Posterior cingulate gyrus (tissue), 11 donors: Measurements from ENCODE around the gene RNF213.
"Not testable (repeated sequence)": the region's sequence is repeated elsewhere in the genome, so short reads cannot be mapped to it uniquely, and the experiment has no call there.

ENCODE experiments used
- DNase-seq, 10 donors: peaks; one replicate each; pipeline versions ENCODE4 v3.0.0 to v3.0.0-alpha.2; 2020 to 2021; ENCODE audit warnings: mixed read lengths in 3 of 10
- intact Hi-C: fragments of 100-400 bp; cut with DNase I; formaldehyde crosslinking; loops from one replicate; pipeline ENCODE4 v1.15.1; 2023

Gene RNF213

GRCh38 chr17:80285237-80285920 lies 24.7 kb downstream of the RNF213 start:
- intact Hi-C loops = no loop called here
- DNase-seq = peak in 2 of 10 donors; percentile 54 to 69

- DNase-seq = peak in 1 of 10 donors; percentile 75
- intact Hi-C loops = no loop called here
Observed at GRCh38 chr17:80286638-80286960, 25.9 kb downstream of the RNF213 start.

DNA sequence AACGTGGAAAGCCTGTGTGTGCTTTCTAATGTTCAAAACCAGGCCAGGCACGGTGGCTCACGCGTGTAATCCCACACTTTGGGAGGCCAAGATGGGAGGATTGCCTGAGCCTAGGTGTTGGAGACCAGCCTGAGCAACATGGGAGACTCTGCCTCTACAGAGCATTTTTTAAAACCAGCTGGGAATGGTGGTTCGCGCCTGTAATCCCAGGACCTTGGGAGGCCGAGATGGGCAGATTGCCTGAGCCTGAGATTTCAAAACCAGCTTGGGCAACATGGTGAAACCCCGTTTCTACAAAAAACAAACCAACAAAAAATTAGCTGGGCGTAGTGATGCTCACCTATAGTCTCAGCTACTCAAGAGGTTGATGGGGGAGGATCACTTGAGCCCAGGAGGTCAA lies 26.4 kb downstream of the RNF213 start:
- intact Hi-C loops = no loop called here
- peak in 1 of 10 donors; percentile 65 for DNase-seq

DNA sequence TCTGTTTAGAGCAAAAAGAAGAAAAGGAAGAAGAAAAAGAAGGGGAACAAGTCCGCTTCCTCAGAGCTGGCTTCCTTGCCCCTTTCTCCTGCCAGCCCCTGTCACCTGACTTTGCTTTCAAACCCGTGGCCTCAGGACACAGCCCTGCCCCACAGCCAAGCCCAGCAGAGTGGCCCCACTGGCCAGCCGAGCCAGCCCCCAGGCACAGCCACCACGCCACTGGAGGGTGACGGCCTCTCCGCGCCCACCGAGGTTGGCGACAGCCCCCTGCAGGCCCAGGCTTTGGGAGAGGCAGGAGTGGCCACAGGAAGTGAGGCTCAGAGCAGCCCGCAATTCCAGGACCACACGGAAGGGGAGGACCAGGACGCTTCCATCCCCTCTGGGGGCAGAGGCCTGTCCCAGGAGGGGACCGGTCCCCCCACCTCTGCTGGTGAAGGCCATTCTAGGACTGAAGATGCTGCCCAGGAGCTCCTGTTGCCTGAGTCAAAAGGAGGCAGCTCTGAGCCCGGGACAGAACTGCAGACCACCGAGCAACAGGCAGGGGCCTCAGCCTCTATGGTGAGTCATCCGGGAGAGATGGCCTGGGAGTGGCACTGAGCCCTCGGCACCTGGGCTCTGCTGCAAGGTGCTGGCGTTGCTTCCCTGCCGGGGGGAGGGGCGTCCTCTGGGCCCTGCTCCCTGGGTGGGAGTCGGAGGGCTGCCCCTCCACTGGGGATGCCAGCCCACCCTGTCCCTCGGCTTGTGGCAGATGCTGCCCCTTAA lies 27.3 kb downstream of the RNF213 start:
- DNase-seq = peak in 4 of 10 donors; percentile 23 to 82 (median 31)
- intact Hi-C loops = no loop called here

GRCh38 chr17:80289616-80290015 lies 29.0 kb downstream of the RNF213 start:
- peak in 1 of 10 donors; percentile 37 for DNase-seq
- intact Hi-C loops = no loop called here

DNA sequence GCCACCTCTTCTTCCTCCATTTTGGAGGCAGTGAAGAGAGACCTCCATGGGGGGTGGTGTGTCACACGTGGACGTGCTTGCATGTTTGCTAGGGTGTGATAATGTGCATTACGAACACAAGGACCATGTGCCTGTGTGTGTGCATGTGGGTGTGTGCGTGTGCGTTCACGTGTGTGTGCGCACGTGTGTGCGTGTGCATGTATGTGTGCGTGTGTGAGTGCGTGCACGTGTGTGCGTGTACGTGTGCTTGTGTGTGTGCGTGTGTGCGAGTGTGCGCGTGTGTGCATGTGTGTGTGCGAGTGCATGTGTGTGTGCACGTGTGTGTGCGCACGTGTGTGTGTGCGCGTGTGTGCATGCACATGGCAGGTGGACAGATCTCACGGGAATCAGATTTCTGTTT lies 29.5 kb downstream of the RNF213 start:
- intact Hi-C loops = no loop called here
- peak in 1 of 10 donors; percentile 18 for DNase-seq

- peak in 1 of 10 donors; percentile 42 for DNase-seq
- intact Hi-C loops = no loop called here
Observed at GRCh38 chr17:80291260-80291659, 30.6 kb downstream of the RNF213 start.

GRCh38 chr17:80291691-80292487 lies 31.2 kb downstream of the RNF213 start:
- peak in 1 of 10 donors; percentile 61 for DNase-seq
- intact Hi-C loops = no loop called here

DNA sequence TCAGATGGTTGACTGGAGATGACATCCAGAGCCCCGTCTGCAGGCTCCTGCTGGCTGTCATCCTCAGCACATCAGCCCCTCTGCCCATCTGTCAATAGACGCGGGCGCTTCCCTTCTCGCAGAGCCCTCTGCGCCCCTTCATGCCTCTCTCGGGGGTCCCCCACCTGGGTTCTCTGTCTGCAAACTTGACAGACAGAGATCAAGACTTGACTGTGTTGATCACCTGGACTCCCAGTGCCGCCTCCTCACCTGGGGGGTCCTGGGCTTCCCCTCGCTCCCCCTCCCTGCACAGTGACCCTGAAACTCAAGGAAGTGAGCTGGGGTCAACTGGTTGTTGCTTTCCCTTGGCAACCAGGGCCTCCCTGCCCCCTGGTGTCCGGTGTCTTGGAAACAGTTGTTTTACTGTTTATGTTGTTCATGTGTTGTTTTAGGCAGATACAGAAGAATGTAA lies 31.9 kb downstream of the RNF213 start:
- DNase-seq = peak in 1 of 10 donors; percentile 55
- intact Hi-C loops = no loop called here

GRCh38 chr17:80294210-80294609 lies 33.6 kb downstream of the RNF213 start:
- intact Hi-C loops = no loop called here
- DNase-seq = peak in 2 of 10 donors; percentile 59 to 75

GRCh38 chr17:80294653-80295052 lies 34.0 kb downstream of the RNF213 start:
- intact Hi-C loops = no loop called here
- peak in 2 of 10 donors; percentile 6 to 67 for DNase-seq

DNA sequence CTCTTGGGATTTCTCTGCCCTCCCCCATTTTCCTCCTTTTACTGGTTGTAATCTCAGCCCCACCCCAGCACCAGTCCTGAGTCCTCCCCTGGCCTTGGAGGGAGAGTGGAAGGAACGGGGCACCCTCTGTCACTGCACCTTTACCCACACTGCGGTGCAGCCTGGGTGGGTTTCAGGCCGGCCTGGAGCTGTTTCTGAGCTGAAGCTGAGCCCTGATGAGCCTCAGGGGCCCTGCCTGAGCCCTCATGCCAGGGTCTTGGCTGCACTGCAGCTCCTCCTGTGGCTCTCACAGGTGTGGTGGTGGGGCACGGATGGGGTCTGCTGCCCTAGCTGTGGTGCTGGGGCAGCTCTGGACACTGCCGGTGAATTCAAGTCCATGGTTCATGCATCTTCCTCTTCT lies 34.5 kb downstream of the RNF213 start:
- intact Hi-C loops = no loop called here
- DNase-seq = peak in 2 of 10 donors; percentile 41 to 50

DNA sequence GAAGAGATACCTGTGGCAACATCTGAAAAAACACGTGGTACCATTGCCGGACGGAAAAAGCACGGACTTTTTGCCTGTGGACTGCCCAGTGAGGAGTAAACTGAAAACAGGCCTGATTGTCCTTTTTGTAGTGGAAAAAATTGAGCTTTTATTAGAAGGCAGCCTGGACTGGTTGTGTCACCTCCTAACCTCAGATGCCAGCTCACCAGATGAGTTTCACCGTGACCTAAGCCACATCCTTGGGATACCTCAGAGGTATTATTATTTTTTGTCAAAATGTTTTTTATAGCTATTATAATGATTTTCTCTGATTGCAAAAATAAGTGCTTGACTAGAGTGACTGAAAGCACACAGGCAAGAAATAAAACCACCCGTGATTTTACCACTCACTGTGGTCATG lies 34.9 kb downstream of the RNF213 start:
- no peak for DNase-seq
- intact Hi-C loops = no loop called here

GRCh38 chr17:80296221-80296620 lies 35.6 kb downstream of the RNF213 start:
- peak in 3 of 10 donors; percentile 29 to 53 (median 31) for DNase-seq

GRCh38 chr17:80297996-80298560 lies 37.4 kb downstream of the RNF213 start:
- DNase-seq = peak in 3 of 10 donors; percentile 12 to 77 (median 62)
- intact Hi-C loops = no loop called here

More at GRCh38 chr17:80296221-80296620, 35.6 kb downstream of the RNF213 start:
- intact Hi-C loops = no loop called here

DNA sequence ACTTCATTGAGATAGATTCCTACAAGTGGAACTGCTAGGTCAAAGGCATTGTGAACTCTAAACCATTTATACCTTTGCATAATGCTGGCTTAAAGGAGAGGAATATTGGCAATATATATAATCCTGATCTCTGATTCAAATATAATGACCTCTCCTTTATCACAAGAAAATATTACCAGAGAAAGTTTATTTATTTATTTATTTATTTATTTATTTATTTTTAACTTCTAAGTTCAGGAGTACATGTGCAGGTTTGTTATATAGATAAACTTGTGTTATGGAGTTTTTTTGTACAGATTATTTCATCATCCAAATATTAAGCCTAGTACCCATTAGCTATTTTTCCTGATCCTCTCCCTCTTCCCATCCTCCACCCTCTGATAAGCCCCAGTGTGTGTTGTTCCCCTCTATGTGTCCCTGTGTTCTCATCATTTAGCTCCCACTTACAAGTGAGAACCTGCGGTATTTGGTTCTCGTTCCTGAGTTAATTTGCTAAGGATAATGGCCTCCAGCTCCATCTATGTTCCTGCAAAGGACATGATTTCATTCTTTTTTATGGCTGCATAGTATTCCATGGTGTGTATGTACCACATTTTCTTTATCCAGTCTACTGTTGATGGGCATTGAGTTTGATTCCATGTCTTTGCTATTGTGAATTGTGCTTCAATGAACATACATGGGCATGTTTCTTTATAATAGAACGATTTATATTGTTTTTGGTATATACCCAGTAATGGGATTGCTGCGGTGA lies 38.9 kb downstream of the RNF213 start:
- DNase-seq, intact Hi-C loops: not testable (repeated sequence)

- intact Hi-C loops, DNase-seq: not testable (repeated sequence)
Observed at GRCh38 chr17:80300756-80301155, 40.1 kb downstream of the RNF213 start.

DNA sequence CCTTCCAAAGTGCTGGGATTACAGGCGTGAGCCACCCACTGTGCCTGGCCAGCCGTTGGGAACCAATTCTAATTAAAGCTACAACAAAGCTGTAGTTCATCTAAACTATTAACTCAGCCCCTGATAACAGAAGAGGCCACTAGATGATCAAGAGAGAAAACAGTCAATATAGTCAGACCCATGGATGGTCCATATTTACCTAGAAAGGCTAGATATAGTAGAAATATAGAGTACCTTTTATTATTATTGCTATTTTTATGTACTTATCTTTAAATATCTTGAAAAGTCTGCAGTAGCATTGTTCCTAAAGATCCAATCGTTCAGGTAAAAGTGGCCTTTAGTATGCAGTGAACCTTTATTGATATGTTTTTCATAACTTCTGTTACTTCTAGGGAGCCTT lies 43.2 kb downstream of the RNF213 start:
- no peak for DNase-seq
- intact Hi-C loops = no loop called here

DNA sequence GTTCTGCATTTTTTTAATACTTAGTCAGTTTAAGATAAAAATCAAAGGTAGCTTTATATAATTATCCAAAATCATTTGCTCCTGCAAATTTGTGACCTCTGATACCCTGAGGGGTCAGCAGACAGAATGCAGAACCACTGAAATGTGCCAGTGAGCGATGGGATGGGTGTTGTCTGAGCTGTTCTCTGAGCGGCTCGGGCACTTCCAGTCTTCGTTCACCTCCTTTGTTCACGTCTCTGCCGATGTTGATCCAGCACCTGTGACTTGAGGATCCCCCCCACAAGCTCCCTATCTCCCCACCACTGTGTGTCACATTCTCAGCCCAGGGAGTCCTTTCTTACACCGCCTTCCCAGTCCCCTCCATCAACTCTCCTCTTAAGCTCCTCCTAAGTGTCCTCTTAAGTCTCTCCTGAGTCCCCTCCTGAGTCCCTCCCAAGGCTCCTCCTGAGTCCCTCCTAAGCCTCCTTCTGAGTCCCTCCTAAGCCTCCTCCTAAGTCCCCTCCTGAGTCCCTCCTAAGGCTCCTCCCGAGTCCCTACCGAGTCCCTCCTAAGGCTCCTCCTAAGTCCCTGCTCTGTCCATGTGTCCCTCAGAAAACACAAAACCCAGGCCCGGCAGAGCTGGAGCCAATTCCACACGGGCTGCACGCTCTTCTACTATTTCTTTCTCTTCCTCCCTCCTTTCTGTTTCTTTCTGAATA lies 47.5 kb downstream of the RNF213 start:
- DNase-seq = peak in 1 of 10 donors; percentile 28
- intact Hi-C loops = no loop called here
